NCI-H748 treated with DMSO at 0.1 percent for 48 hours (cell line): ENCODE measurements around the gene ENDOV.

ENCODE experiments used
- DNase-seq: peaks from one replicate; lab custom pipeline; 2025; lab: John Stamatoyannopoulos, UW

ENDOV gene

DNA sequence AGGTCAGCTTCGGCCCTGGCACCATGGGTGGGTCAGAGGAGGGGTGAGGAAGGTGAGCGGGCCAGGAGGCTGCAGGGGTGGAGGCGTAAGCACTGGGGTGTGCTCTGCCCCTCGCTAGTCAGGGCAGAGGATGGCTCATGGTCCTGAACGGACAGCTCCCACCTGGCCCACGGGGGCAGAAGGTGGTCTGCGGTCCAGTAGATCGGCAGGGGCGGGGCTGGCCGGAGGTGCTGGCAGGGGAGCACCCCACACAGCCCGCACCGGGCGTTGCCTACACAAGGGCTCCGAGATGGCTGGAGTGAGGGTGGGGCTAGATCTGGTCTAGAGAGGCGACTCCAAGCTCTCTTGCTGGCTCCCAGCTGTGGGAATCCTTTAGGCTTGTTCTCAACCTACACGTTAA, 53.3 kb downstream of the ENDOV start:
- DNase-seq, result no peak

DNA sequence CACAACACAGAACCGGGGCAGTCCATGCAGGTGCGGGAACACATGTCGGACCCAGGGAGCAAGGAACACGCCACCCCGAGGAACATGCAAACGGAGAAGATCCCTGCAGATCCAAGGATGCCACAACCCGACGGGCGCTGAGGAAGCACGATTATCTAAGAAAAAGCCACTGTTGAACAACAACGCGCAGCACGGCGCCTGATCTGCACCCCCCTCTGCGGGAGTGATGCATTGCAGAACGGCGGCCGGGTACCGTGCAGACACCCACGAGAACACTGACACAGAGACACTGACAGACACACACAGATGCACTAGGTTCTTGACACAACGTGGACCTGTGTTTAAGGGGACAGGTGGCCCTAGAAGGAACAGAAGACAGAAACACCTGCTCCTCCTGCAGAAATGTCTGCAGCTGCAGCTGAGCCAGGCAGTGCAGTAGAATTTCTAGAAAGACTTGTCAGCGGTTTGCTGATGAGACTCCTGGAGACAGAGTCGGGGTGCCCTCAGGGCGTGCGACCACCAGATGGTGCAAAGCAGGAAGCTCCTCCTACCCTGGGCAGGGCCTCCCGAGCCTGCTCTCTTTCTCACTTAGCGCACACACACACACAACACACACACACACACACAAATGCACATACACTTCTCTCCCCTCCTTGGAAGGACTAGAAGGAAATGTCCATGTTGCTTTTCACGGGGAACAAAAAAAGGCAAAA, 54.0 kb downstream of the ENDOV start:
- no peak for DNase-seq

DNA sequence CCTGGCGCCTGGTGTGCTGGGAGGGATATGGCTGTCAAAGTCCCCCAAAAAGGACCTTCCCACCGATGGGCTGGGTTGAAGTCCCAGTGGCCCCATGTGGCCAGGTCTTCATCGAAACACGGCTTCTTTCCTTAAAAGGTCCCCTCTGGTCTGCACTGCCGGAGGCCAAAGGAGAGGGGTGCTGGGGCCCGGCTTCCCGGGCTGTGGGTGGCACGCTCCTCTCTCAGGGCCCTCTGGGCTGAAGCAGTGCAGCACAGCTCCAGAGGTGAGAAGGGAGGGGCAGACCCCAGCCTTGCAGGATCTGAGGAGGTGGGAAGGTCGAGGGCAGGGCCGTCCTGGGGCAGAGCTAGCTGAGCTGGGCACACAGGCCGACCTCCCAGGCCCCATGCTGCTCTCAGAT, 54.7 kb downstream of the ENDOV start:
- DNase-seq, result no peak

DNA sequence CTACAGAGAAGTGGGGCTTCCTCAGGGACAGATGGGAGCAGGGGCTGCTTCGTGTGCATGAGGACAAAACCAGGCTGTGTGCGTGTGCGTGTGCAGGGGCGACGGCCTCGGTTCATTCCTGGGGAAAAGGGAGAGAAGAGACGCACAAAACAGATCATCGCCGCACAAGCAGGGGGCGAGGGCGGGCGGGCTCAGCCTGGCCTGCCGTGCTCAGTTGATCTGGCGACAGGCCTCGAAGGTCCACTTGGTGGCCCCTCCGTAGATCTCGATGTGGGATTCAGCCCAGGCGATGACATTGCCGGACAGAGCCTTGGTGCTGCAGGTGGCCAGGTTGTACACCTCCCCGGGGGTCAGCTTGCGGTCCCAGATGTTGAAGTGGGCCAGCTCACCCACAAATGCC, 55.6 kb downstream of the ENDOV start:
- DNase-seq, result no peak

DNA sequence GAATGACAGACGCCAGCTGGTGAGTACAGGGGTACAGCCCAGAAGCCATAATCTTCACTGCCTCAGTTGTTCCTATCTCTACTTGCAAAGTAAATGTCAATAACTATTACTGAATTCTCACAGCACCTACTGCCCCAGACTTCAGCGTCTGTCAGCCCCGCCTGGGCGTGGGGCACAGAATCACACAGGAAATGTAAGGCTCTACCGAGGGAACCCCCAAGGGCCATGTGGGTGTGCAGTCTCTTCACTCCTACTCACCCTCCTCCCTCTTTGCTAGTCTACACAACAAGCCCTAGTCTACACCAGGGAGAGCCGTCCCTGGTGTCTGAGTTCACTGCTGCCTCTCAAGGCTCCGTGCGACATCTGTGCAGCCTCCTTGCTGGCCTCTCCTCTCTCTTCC, 57.0 kb downstream of the ENDOV start:
- no peak for DNase-seq

DNA sequence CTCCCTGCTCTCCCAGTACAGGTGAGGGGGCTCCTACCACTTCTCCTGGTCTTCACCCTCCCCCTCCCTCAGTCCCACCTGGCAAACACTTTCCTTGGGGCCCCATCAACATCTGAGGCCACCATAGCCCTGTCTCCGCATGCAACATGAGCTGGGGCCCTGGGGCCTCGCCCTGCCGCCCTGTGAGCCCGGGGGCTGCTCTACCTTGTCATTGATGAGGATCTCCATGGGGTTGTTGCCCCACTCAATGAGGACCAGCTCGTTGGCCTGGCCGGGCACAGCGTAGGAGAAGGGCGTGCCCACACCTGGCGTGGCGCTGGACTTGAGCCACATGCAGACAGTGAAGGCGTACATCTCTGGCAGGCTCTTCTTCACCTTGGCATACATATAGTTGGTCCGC, 58.0 kb downstream of the ENDOV start:
- no peak for DNase-seq

DNA sequence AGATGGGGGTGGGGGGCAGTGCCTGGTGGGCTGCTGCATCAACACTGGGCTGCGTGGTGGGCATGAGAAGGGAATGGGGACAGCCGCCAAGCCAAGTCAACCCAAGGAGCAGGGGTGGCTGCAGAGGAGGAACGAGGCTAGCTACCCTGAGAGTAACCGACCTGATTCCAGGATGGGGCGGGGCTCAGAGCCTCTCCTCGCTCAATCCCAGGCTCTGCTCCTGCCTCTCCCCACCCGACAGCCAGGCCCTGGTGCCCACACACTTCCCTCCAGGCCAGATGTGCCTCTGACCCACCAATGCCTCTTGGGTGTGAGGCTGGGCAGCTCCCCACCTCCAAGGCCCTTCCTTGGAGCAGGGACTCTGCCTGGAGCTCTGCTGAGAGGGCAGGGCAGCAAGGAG, 58.7 kb downstream of the ENDOV start:
- DNase-seq, result no peak

DNA sequence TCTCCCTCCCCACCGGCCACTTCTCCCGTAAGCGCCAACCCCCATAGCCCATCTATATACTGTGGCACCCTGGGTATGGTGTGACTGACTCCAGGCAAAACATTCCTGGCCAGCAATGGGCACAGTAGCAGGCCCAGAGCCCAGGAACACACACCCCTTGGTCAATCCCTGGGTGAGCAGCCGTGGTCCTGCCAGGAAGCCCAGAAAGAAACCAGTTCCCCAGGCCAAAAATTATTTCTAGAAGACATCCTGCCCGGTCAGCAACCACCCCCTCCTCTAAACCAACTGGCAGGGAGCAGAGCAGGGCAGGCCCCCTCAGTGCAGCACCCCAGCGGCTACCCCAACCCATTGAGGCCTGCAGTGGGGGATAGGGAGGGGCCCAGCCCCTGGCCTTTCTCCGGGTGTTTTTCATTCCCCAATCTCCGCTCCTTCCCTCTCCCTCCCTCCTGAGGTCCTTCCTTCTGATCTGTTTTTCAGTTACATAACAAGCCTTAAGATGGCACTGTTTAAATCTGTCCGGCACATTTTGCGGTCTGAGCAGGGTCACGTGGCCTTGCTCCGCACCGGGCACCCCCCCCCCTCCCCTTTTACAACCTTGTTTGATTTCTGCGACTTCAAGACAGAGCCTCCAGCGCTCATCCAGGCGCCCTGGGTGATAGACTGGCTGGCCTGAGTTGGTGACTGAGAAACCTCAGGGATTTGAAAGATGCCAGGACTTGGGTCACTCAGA, 59.4 kb downstream of the ENDOV start:
- no peak for DNase-seq

DNA sequence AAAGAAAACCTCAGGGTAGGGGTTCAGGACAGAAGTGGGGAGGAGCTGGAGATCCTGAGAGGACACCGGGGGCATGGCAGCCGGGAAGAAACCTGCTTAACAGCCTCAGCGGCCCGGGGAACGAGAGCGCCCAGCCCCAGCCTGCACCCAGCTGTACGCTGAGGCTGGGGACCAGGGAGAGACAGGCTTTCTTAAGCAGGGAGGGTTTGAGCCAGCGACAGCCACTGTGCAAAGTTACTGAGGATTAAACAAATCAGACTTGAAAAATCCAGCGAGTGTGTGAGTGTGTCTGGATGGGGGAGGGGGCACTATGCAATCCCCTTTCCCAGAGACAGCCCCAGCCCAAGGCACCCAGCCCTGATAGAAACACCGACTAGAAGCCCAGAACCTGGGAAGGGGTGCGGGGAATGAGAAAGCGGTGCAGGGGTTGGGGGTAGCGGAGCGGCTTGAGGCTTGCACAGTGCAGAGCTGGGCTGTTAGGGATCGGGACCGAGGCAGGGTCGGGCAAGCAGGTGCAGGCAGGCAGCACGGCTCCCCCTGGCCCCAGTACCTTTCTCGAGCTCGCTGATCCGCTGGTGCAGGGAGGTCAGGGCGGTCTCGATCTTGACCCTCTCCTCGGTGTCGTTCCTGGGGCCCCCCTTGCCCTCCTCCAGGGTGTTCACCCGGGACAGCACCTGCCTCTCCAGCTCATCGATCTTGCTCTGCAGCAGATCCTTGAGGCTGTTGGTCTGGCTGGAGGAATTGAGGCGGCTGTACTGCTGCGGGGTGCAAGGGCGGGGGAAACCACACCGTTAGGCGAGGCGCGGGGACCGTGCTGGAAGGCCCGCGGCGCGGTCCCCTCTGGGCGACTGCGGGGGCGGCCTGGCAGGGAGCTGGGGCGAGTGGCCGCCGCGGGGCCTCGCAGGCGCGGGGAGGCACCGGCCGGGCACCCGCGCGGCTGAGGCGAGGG, 60.3 kb downstream of the ENDOV start:
- DNase-seq, result no peak

DNA sequence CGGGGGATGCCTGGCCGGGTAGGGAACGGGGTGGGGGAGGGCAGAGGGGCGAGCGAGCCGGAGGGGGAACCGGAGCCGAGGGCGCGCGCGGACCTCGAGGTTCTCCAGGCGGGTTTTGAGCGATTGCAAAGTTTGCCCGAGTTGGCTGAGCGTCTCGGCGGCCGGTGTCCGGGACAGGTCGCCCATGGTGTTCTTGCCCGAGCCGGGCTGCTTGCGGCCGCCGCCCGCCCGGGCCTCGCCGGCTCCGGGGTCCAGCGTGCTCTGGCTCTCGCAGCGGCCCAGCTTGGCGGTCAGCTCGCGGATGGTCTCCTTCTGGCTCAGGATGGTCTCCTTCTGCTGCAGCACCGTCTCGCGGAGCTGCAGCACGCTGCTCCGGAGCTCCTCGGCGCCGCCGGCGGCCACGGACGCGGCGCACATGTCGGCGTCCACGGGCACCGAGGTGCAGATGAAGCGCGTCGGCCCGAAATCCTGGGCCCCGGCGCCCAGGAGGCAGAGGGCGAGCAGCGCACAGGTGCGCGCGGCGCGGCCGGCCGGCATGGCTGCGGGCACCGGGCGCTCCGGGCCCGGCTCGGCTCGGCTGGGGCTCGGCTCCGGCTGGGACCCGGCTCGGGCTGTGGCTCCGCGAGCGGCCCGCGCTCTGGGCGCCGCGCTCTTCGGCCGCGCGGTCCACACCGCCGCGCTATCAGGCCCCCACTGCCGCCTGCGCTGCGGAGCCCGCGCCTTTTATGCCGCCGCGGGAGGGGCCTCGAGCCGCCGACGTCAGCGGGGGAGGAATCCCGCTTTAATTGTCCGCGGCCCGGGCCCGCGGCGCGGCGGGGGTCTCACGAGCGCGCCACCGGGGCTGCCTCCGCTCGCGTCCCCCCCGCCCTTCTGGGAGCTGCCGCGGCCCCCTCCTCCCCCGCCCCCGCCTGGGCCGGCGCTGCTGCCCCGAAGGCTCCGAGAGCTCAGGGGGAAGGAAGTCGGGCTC, 61.2 kb downstream of the ENDOV start, which contains the start of gene NPTX1:
NPTX1 (minus strand) TSS at position 698 of the 967 bp plus-strand sequence; CDS start at position 537, 161 bp downstream.
- no peak for DNase-seq

DNA sequence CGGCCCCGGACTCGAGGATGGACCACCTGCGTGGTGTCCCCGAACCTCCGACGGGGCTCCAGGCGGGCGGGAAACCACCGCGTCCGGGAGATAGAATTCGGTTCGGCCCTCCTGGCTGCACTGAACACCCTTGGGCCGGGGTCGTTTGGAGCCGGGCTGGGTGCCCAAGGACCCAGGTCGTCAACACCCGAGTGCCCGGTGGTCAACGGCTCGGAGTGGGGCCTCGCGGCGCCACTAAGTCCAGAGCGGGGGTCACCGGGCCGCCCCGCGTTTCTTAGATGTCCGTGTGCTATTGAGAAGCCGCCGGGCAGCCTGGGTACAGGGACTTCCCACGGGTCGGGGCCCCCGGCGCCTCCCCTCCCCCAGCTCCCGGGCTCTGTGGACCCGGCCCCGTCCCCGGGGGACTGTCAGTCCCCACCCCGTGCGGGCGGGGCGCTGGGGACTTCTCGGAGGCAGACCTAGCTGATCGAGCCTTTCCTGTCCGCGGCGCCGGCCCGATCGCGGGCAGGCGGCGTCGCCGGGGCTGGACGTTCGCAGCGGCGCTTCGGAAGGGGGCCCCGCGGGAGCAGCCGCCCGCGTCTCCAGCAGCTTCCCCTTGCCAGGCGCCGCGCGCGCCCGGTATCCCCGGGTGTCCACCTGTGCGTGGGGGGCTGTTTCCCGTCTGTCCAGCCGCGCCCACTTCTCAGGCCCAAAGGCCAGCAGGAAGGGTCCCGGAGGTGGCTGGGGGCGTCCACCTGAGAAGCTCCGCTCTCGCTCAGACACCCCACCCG, 62.1 kb downstream of the ENDOV start:
- DNase-seq, result no peak

DNA sequence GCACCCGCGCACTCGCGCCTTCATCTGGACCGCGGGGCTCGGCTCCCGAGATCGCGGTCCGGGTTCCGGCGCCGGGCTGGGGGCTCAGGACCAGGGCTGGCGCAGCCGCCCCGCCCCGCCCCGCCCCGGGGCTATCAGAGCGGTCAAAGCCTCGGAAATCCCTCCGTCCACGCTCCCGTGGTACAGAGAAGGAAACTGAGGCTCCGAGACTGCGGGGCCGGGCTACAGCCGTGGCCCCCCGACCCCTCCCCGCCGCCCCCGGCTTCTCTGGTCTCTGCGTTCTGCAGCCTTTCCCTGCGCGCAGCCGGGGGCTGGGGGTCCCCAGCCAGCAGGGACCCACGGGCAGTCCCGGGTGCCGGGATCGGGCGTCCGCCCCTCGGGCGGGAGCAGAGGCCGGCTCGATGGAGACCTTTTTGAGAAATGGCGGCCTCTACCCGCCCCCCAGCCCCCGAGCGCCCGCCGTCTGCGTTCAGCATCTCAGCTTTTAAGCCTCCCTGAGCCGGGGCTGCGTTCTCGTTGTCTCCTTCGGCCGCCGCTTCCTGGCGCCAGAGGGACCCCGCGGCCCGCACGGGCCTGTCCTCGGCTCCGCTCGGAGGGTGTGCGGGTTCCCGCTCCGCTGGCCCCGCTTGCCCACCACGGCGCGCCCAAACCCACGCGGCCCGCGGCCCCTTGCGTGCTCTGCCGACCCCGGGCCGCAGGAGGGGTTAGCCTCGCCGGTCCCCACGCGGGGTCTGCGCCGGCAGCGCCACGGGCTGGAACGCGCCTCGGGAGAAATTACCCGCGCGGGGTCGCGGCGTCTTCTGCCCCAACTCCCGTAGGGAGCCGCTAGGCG, 62.9 kb downstream of the ENDOV start:
- no peak for DNase-seq

DNA sequence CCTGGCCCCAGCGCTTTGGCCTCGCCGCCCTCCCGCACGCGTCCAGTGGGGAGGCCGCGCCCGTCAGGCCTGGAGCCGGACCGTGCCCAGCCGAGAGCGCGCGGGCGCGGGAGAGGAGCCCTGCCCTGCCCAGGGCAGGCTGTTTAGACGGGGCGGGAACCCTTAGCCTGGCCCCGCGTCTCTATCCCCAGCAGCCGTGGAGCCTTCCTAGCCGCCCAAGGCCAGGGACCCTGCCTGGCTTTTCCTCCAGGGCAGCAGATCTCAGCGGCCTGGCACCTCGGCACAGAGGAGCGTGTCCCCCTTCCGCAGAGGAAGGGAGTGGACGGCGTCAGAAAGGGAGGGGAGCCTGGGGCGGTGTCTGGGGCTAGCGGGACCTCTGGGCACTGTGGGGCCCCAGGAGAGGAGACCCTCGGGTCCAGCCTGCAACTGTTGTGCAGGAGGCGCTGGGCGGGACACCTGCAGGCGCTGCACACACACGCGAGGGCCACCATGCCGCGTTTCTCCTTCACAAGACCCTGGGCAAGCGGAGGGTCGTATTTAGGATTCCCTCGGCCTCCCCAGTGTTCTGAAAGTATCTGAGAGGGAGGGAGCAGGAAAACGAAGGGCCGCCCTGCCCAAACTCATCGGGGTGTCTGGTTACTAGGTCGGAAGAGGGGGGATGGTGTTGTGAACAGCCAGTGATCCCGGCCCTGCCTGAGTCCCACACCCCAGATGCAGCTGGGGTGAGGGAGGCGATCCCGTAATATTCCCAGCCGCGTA, 63.7 kb downstream of the ENDOV start:
- no peak for DNase-seq

DNA sequence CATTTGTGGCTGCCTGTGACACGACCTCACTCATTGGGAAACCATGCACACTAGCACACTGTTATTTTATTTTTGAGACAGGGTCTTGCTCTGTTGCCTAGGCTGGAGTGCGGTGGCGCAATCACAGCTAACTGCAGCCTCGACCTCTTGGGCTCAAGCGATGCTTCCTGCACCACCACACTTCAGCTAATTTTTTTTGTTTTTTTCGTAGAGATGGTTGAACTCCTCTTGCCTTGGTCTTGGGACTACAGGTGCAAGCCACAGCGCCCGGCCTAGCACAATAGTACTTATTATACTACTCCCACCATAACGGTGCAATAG, 64.2 kb downstream of the ENDOV start:
- no peak for DNase-seq

DNA sequence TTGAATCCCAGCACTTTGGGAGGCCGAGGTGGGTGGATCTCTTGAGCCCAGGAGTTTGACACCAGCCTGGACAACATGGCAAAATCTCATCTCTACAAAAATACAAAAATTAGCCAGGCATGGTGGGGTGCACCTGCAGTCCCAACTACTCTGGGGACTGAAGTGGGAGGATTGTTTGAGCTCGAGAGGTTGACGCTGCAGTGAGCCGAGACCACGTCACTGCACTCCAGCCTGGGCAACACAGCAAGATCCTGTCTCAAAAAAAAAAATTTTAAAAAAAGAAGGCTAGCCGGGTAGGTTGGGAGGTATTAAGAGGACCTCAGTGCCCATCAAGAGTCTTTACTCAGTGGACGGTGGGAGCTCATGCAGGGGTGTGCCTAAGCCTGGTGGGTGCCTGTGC, 65.3 kb downstream of the ENDOV start:
- DNase-seq, result no peak

DNA sequence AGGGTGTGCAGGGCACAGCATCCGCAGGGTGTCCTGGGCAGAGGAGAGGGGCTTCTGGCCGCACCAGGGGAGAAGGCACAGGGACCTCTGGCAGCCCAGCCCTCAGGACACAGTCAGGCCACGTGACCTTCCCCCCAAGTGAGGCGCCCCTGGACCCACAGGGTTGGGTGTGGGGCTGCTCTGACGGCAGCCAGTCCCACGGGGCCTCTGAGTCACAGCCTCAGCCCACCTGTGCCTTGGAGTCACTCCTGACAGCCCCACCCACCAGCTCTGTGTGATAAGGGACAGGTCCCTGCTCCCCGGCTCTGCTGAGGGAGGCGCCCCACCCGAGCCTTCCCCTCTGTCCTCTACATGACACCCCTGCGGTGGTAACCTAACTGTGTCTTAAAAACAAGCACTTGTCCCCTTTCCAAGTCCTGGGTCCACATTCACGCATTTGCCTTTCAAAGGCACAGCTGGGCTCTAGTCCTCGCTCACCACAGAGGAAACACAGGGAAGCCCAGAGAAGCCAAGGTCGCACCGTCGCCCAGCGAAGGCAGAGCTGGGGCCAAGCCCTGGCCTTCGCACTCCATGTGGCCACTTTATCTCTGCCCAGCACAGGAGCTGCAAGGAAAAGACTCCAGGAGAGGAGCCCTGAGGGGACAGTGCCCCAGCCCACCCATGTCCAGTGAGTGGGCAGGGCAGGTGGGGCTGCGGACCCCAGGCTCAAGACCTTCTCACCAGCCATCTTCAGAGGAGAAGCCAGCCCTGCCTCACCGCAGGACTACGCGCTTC, 66.5 kb downstream of the ENDOV start:
- DNase-seq, result no peak

DNA sequence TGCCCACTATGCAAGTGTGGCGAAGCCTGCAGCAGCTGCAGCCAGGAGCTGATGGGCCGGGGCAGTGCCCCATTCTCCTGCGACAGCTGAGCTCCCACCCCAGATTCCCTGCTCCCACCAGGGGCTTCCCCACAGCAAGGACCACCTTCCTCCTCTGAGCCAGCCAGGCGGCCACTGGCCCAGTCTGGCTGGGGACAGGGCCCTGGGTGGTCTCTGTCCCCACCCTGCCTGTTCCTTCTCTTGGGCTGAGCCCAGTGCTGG, 67.0 kb downstream of the ENDOV start:
- no peak for DNase-seq

DNA sequence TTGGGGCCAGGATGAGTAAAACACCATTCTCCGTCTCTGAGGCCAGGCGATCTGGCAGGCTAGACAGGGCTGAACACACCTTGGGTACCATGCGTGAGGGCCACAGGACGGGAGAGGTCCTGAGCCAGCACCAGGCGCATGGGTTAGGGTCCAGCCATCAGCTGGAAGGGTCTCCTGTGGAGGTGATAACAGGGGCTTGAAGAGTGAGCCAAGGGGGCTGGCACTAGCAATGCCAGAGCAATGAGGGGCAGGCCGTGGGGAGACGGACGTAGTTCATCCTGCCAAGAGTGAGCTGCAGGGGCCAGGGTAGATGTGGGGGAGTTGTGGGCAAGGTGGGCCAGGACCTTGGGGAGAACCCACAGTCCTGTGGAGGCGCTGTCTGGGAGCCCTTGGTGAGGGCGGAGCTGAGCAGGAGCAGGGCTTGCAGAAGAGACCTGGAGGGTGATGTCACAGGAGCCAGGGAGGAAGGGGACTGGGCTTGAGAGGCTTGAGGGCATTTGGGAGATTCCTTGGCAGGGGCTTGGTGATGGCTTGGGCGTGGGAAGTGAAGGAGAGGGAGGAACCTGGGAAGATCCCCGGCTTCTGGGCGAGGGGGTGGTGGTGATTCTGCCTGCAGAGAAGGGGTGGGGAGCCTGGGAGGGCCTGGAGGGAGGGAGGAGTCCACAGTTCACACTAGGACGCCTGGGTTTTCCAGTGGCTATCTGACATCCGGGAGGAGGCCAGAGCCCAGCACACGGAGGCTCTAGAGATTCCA, 67.8 kb downstream of the ENDOV start:
- no peak for DNase-seq
